SU-DHL-6 (cell line): ENCODE results near the gene TPD52L1.

Experiments used
- H2AFZ ChIP-seq: fragments of 200-600 bp; sonication (generic); 2 replicates; pipeline ENCODE4 v1.6.1; 2014; ENCODE audit warnings: low read depth, mild to moderate bottlenecking, moderate library complexity, mixed read lengths, antibody characterized with exemption, low read length; ENCODE audit not compliant: severe bottlenecking
- H3F3A ChIP-seq: fragments of 200-600 bp; shearing (Covaris generic); 2 replicates; pipeline ENCODE4 v1.6.0; 2016; ENCODE audit warnings: antibody characterized with exemption, mild to moderate bottlenecking; ENCODE audit not compliant: insufficient read depth
- H3K27ac ChIP-seq: fragments of 200-600 bp; sonication (generic); 2 replicates; pipeline ENCODE4 v1.5.1; 2016; ENCODE audit warnings: low read depth, mild to moderate bottlenecking, low read length, moderate library complexity, mixed read lengths
- H3K27me3 ChIP-seq: fragments of 200-600 bp; sonication (generic), shearing (Covaris generic); 2 replicates; pipeline ENCODE4 v1.6.0; 2014; ENCODE audit warnings: mild to moderate bottlenecking, low read length
- H3K36me3 ChIP-seq: fragments of 200-600 bp; sonication (generic); 2 replicates; pipeline ENCODE4 v1.6.1; 2014; ENCODE audit warnings: mild to moderate bottlenecking, low read length, mixed read lengths
- H3K4me2 ChIP-seq: fragments of 300-600, 200-600 bp; shearing (Covaris generic), sonication (generic); 2 replicates; pipeline ENCODE4 v1.6.0; 2014; ENCODE audit warnings: low read length, low read depth, mild to moderate bottlenecking; ENCODE audit not compliant: poor library complexity, severe bottlenecking
- H3K4me3 ChIP-seq: fragments of 200-600 bp; sonication (generic); 2 replicates; pipeline ENCODE4 v1.5.1; 2014; ENCODE audit warnings: antibody characterized with exemption, low read length, mild to moderate bottlenecking, mixed read lengths; ENCODE audit not compliant: insufficient read depth, poor library complexity, severe bottlenecking
- H3K79me2 ChIP-seq: fragments of 200-600 bp; sonication (generic); 2 replicates; pipeline ENCODE4 v1.6.1; 2014; ENCODE audit warnings: mild to moderate bottlenecking, low read length, moderate library complexity; ENCODE audit not compliant: insufficient read depth
- H3K9ac ChIP-seq: fragments of 200-600 bp; sonication (generic); 2 replicates; pipeline ENCODE4 v1.7.0; 2014; ENCODE audit warnings: mild to moderate bottlenecking, low read length
- H3K9me2 ChIP-seq: fragments of 200-600 bp; sonication (generic); replicated peaks from 2 replicates; pipeline ENCODE4 v1.6.1; 2014; ENCODE audit warnings: low read length; ENCODE audit not compliant: insufficient read depth
- H3K9me3 ChIP-seq: fragments of 200-600 bp; sonication (generic); 2 replicates; pipeline ENCODE4 v1.6.1; 2014; ENCODE audit warnings: low read length, mixed read lengths; ENCODE audit not compliant: insufficient read depth
- H4K20me1 ChIP-seq: fragments of 200-600 bp; sonication (generic); 2 replicates; pipeline ENCODE4 v1.6.1; 2014; ENCODE audit warnings: low read depth, mild to moderate bottlenecking, antibody characterized with exemption, low read length, moderate library complexity, mixed read lengths
- EZH2phosphoT487 ChIP-seq: fragments of 200-600 bp; sonication (generic), shearing (Covaris generic); conservative IDR thresholded peaks from 2 replicates; pipeline ENCODE4 v1.6.1; 2018; ENCODE audit warnings: mild to moderate bottlenecking, antibody characterized with exemption, low read length, moderate library complexity, mixed read lengths
- TF ChIP-seq, protein P1 (sequence below): fragments of 200-600 bp; sonication (generic); IDR thresholded peaks from one replicate; pipeline ENCODE4 v1.5.1; 2017; ENCODE audit warnings: antibody characterized with exemption, mild to moderate bottlenecking, low read length, moderate library complexity; ENCODE audit not compliant: insufficient read depth, poor library complexity, severe bottlenecking

The TPD52L1 gene

DNA sequence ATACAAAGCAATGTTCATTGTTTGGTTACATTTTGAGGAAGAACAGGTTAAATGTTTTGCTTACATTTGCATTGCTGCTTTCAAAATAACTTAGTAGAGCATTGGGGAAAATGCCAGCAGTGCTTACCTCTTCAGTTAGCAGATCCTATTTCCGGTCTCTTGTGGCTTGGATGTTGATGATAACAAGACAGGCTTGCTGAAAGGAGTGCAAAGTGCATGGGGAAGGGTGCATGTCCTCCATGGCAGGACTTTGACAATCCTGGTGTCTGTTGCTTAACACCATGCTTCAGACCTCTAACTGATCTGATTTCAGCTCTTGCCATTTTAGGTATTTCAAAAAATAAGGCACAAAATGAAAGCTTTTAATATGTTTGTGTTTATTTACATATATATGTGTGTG, 21.1 kb downstream of the TPD52L1 start:
- TF ChIP-seq EZH2phosphoT487, result no peak
- TF ChIP-seq, protein P1, sequence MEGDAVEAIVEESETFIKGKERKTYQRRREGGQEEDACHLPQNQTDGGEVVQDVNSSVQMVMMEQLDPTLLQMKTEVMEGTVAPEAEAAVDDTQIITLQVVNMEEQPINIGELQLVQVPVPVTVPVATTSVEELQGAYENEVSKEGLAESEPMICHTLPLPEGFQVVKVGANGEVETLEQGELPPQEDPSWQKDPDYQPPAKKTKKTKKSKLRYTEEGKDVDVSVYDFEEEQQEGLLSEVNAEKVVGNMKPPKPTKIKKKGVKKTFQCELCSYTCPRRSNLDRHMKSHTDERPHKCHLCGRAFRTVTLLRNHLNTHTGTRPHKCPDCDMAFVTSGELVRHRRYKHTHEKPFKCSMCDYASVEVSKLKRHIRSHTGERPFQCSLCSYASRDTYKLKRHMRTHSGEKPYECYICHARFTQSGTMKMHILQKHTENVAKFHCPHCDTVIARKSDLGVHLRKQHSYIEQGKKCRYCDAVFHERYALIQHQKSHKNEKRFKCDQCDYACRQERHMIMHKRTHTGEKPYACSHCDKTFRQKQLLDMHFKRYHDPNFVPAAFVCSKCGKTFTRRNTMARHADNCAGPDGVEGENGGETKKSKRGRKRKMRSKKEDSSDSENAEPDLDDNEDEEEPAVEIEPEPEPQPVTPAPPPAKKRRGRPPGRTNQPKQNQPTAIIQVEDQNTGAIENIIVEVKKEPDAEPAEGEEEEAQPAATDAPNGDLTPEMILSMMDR, result no peak
- Histone ChIP-seq H3K9me3 (no peaks in the 10 kb centered on the region), H3K27me3 (no peaks in the 10 kb centered on the region), H3K36me3 (no peaks in the 10 kb centered on the region), H3K27ac (no peak overlapping the region), H3F3A (no peaks in the 10 kb centered on the region), H3K4me2 (no peak overlapping the region), H2AFZ (no peak overlapping the region), H3K9ac (no peak overlapping the region), H3K79me2 (no peaks in the 10 kb centered on the region), H3K9me2 (no peaks in the 10 kb centered on the region), H4K20me1 (no peaks in the 10 kb centered on the region), H3K4me3 (no peak overlapping the region)

GRCh38 chr6:125175466-125176048, 22.0 kb downstream of the TPD52L1 start:
- no peaks in the 10 kb centered on the region for H3K36me3 ChIP-seq
- H2AFZ ChIP-seq, result no peak overlapping the region
- H3K27me3 ChIP-seq, result peaks cover 2% of the 10 kb centered on the region; the same call in 1 of the 2 replicates
- TF ChIP-seq, protein P1, result no peak
- no peak for TF ChIP-seq EZH2phosphoT487
- no peaks in the 10 kb centered on the region for H3F3A ChIP-seq
- no peaks in the 10 kb centered on the region for H3K9me2 ChIP-seq
- no peak overlapping the region for H3K9ac ChIP-seq
- H3K9me3 ChIP-seq, result no peaks in the 10 kb centered on the region
- no peak overlapping the region for H3K4me2 ChIP-seq
- no peak overlapping the region for H3K27ac ChIP-seq
- H3K79me2 ChIP-seq, result no peaks in the 10 kb centered on the region
- no peak overlapping the region for H3K4me3 ChIP-seq
- no peaks in the 10 kb centered on the region for H4K20me1 ChIP-seq

- peaks cover 2% of the 10 kb centered on the region; the same call in 1 of the 2 replicates for H3K27me3 ChIP-seq
- H4K20me1 ChIP-seq, result no peaks in the 10 kb centered on the region
- H3K9ac ChIP-seq, result no peak overlapping the region
- no peaks in the 10 kb centered on the region for H3K79me2 ChIP-seq
- no peaks in the 10 kb centered on the region for H3K9me2 ChIP-seq
- no peaks in the 10 kb centered on the region for H3F3A ChIP-seq
- no peak overlapping the region for H2AFZ ChIP-seq
- no peaks in the 10 kb centered on the region for H3K36me3 ChIP-seq
- TF ChIP-seq, protein P1, result no peak
- no peak for TF ChIP-seq EZH2phosphoT487
- H3K9me3 ChIP-seq, result no peaks in the 10 kb centered on the region
- no peak overlapping the region for H3K4me3 ChIP-seq
- no peak overlapping the region for H3K27ac ChIP-seq
- no peak overlapping the region for H3K4me2 ChIP-seq
Measured at GRCh38 chr6:125182237-125183008, 28.9 kb downstream of the TPD52L1 start.
